SK-N-SH (cell line): ENCODE data around the gene SEZ6.

ENCODE experiments used
- CTCF ChIP-seq: fragments of 200-600 bp; sonication (generic); IDR thresholded peaks from 2 replicates; pipeline ENCODE4 v1.6.1; 2017; ENCODE audit warnings: antibody characterized with exemption, mild to moderate bottlenecking, moderate library complexity
- USF1 ChIP-seq: IDR thresholded peaks from 2 replicates; pipeline ENCODE4 v1.4.0; 2012; ENCODE audit warnings: low read depth, borderline replicate concordance

GRCh38 chr17:28991779-28992178 is 14.1 kb downstream of the SEZ6 start:
- no peak for TF ChIP-seq CTCF
- TF ChIP-seq USF1, result no peak
